H1 (cell line): ENCODE results near the gene ASCC2. TPM values are rescaled to one million over a fixed set of nuclear protein-coding genes. Genes with fewer than 3 reads are reported as not detected.

ENCODE experiments used
- CTCF ChIA-PET: fragments of 300-600 bp; sonication (Branson Sonifier 250); formaldehyde crosslinking; loops from one replicate; lab custom pipeline; 2021; ENCODE audit not compliant: partially characterized antibody; lab: Charles Lee
- POLR2A ChIA-PET: fragments of 300-600 bp; sonication (Branson Sonifier 250); formaldehyde crosslinking; loops from one replicate; lab custom pipeline; 2021; ENCODE audit warnings: inconsistent platforms; ENCODE audit not compliant: partially characterized antibody; lab: Charles Lee
- DNase-seq, 2 experiments: peaks; one replicate each; pipeline versions ENCODE4 v3.0.0 to v3.0.0-alpha.2; 2010 to 2022; ENCODE audit warnings: low spot score in 2 of 2, low read depth in 1 of 2, mixed read lengths in 1 of 2
- FAIRE-seq: peaks from 2 replicates; lab custom pipeline; 2011; peaks lifted over from hg19 to GRCh38; lab: Jason Lieb, UNC
- H2AFZ ChIP-seq: 2 replicates; pipeline ENCODE4 v1.8.1; 2012; ENCODE audit warnings: low read length, inconsistent platforms
- H2AK5ac ChIP-seq: 2 replicates; pipeline ENCODE4 v1.6.1; 2013; ENCODE audit warnings: low read depth, low read length
- H2BK120ac ChIP-seq: replicated peaks from 2 replicates; pipeline ENCODE3; 2013; ENCODE audit warnings: low read depth, low read length, inconsistent platforms
- H2BK12ac ChIP-seq: 2 replicates; pipeline ENCODE4 v1.6.1; 2013; ENCODE audit warnings: low read depth, low read length
- H2BK15ac ChIP-seq: 2 replicates; pipeline ENCODE4 v1.6.1; 2013; ENCODE audit warnings: low read length
- H2BK20ac ChIP-seq: 2 replicates; pipeline ENCODE4 v1.6.1; 2013; ENCODE audit warnings: low read length
- H2BK5ac ChIP-seq: 2 replicates; pipeline ENCODE4 v1.6.1; 2013; ENCODE audit warnings: low read depth, low read length
- H3K14ac ChIP-seq: 2 replicates; pipeline ENCODE4 v1.6.1; 2013; ENCODE audit warnings: inconsistent platforms; ENCODE audit not compliant: insufficient read length
- H3K18ac ChIP-seq: 2 replicates; pipeline ENCODE4 v1.6.1; 2013; ENCODE audit warnings: low read length; ENCODE audit errors: extremely low read depth
- H3K23ac ChIP-seq: 2 replicates; pipeline ENCODE4 v1.6.1; 2013; ENCODE audit warnings: inconsistent platforms; ENCODE audit not compliant: insufficient read length
- H3K23me2 ChIP-seq: 2 replicates; pipeline ENCODE4 v1.6.1; 2013; ENCODE audit warnings: low read depth, low read length
- H3K27ac ChIP-seq: 2 replicates; pipeline ENCODE4 v1.6.1; 2011; ENCODE audit warnings: low read depth, low read length, inconsistent platforms
- H3K27me3 ChIP-seq, 4 experiments: replicated peaks in 1 of 4; 1 replicate in 1 of 4; 2 replicates in 3 of 4; pipeline versions ENCODE4 v1.6.1 to v1.8.1; 2011 to 2013; ENCODE audit warnings: low read length in 3 of 4, mild to moderate bottlenecking in 3 of 4, inconsistent platforms in 2 of 4, mixed read lengths in 2 of 4, moderate library complexity in 1 of 4; ENCODE audit not compliant: control insufficient read depth in 3 of 4, insufficient read depth in 3 of 4; ENCODE audit errors: extremely low read depth in 1 of 4
- H3K36me3 ChIP-seq, 4 experiments: 2 replicates each; pipeline versions ENCODE4 v1.6.1 to v1.8.1; 2011 to 2013; ENCODE audit warnings: mild to moderate bottlenecking in 4 of 4, low read length in 3 of 4, moderate library complexity in 2 of 4, control low read depth in 1 of 4, inconsistent platforms in 1 of 4; ENCODE audit not compliant: insufficient read depth in 4 of 4, control insufficient read depth in 2 of 4
- H3K4ac ChIP-seq: replicated peaks from 2 replicates; pipeline ENCODE3; 2013; ENCODE audit warnings: low read length, low read depth, mixed read lengths, inconsistent platforms; ENCODE audit not compliant: insufficient read length
- H3K4me1 ChIP-seq, 4 experiments: replicated peaks in 1 of 4; 1 replicate in 1 of 4; 2 replicates in 3 of 4; pipeline versions ENCODE4 v1.6.1 to v1.8.1; 2011 to 2013; ENCODE audit warnings: low read length in 3 of 4, inconsistent platforms in 2 of 4, mixed read lengths in 1 of 4; ENCODE audit not compliant: insufficient read depth in 4 of 4, control insufficient read depth in 3 of 4
- H3K4me2 ChIP-seq, 2 experiments: 2 replicates each; pipeline versions ENCODE4 v1.6.1 to v1.8.1; 2011 to 2013; ENCODE audit warnings: low read depth in 2 of 2, low read length in 2 of 2, control low read depth in 1 of 2, inconsistent platforms in 1 of 2, mild to moderate bottlenecking in 1 of 2; ENCODE audit not compliant: insufficient read depth in 1 of 2
- H3K4me3 ChIP-seq, 4 experiments: fragments of 200-600, 300-600 bp in 1 of 4; sonication (generic), shearing (Covaris generic), sonication (Bioruptor Twin) in 1 of 4; 2 replicates each; pipeline versions ENCODE4 v1.5.1 to v1.8.1; 2011 to 2016; ENCODE audit warnings: low read length in 4 of 4, low read depth in 3 of 4, control low read depth in 2 of 4, inconsistent platforms in 2 of 4, mild to moderate bottlenecking in 2 of 4, mixed read lengths in 1 of 4, moderate library complexity in 1 of 4; ENCODE audit not compliant: insufficient read depth in 2 of 4; ENCODE audit errors: extremely low read depth in 1 of 4
- H3K56ac ChIP-seq: replicated peaks from 2 replicates; pipeline ENCODE3; 2013; ENCODE audit warnings: low read depth, mild to moderate bottlenecking, mixed read lengths, low read length, inconsistent platforms; ENCODE audit not compliant: insufficient read length
- H3K79me1 ChIP-seq: 2 replicates; pipeline ENCODE4 v1.6.1; 2013; ENCODE audit warnings: low read depth, low read length, control low read depth
- H3K79me2 ChIP-seq, 2 experiments: 2 replicates each; pipeline versions ENCODE4 v1.6.1 to v1.8.1; 2012 to 2013; ENCODE audit warnings: low read length in 2 of 2, mild to moderate bottlenecking in 2 of 2, inconsistent platforms in 1 of 2; ENCODE audit not compliant: insufficient read depth in 2 of 2, control insufficient read depth in 1 of 2
- H3K9ac ChIP-seq, 4 experiments: replicated peaks in 1 of 4; 1 replicate in 1 of 4; 2 replicates in 3 of 4; pipeline versions ENCODE4 v1.6.1 to v1.8.1; 2011 to 2013; ENCODE audit warnings: low read depth in 3 of 4, low read length in 3 of 4, control low read depth in 2 of 4, mild to moderate bottlenecking in 2 of 4, moderate library complexity in 2 of 4, inconsistent platforms in 1 of 4; ENCODE audit errors: extremely low read depth in 1 of 4
- H3K9me3 ChIP-seq, 2 experiments: 2 replicates each; pipeline versions ENCODE4 v1.6.1 to v1.8.1; 2012 to 2013; ENCODE audit warnings: mild to moderate bottlenecking in 2 of 2, moderate library complexity in 2 of 2, control low read depth in 1 of 2, inconsistent platforms in 1 of 2, low read depth in 1 of 2, low read length in 1 of 2, mixed read lengths in 1 of 2; ENCODE audit not compliant: insufficient read depth in 2 of 2
- H4K20me1 ChIP-seq, 2 experiments: replicated peaks in 1 of 2; 2 replicates each; pipeline versions ENCODE3 to v1.8.1; 2011 to 2013; ENCODE audit warnings: inconsistent platforms in 2 of 2, low read length in 2 of 2, mild to moderate bottlenecking in 1 of 2; ENCODE audit not compliant: insufficient read depth in 2 of 2, control insufficient read depth in 1 of 2
- H4K5ac ChIP-seq: 2 replicates; pipeline ENCODE4 v1.6.1; 2013; ENCODE audit warnings: low read length, low read depth, mixed read lengths, inconsistent platforms; ENCODE audit not compliant: insufficient read length
- H4K8ac ChIP-seq: 2 replicates; pipeline ENCODE4 v1.8.0; 2013; ENCODE audit warnings: mild to moderate bottlenecking, moderate library complexity, low read length, inconsistent platforms; ENCODE audit not compliant: insufficient read depth; ENCODE audit errors: extremely low read depth
- H4K91ac ChIP-seq: replicated peaks from 2 replicates; pipeline ENCODE3; 2013; ENCODE audit warnings: low read length, mixed read lengths, inconsistent platforms; ENCODE audit not compliant: insufficient read length
- BCL11A ChIP-seq, 2 experiments: IDR thresholded peaks; one replicate each; pipeline ENCODE4 v1.6.1; 2011; ENCODE audit warnings: low read depth in 2 of 2, low read length in 2 of 2, mild to moderate bottlenecking in 2 of 2
- CHD2 ChIP-seq: IDR thresholded peaks from 2 replicates; pipeline ENCODE4 v1.6.1; 2012; ENCODE audit warnings: low read length, improper control_type of control experiment
- CREB1 ChIP-seq: IDR thresholded peaks from 2 replicates; pipeline ENCODE4 v1.6.1; 2012; ENCODE audit warnings: inconsistent platforms
- MAFK ChIP-seq: IDR thresholded peaks from 2 replicates; pipeline ENCODE4 v1.6.1; 2012; ENCODE audit warnings: low read depth, mild to moderate bottlenecking, improper control_type of control experiment, low read length
- MAX ChIP-seq: IDR thresholded peaks from 2 replicates; pipeline ENCODE4 v1.6.1; 2012; ENCODE audit warnings: inconsistent platforms
- POLR2AphosphoS5 ChIP-seq: IDR thresholded peaks from 2 replicates; pipeline ENCODE4 v1.6.1; 2011; ENCODE audit warnings: low read depth, low read length
- RBBP5 ChIP-seq: IDR thresholded peaks from 2 replicates; pipeline ENCODE4 v1.7.1; 2012; ENCODE audit warnings: low read depth, mild to moderate bottlenecking, inconsistent platforms, low read length, moderate library complexity, borderline replicate concordance
- RXRA ChIP-seq: IDR thresholded peaks from 2 replicates; pipeline ENCODE4 v1.6.1; 2011; ENCODE audit warnings: low read depth, mild to moderate bottlenecking, low read length, moderate library complexity; ENCODE audit not compliant: insufficient read depth
- SAP30 ChIP-seq: fragments of 300-600 bp; sonication (generic); IDR thresholded peaks from 2 replicates; pipeline ENCODE4 v1.7.1; 2012; ENCODE audit warnings: low read length, moderate library complexity, mild to moderate bottlenecking, inconsistent platforms; ENCODE audit not compliant: insufficient read depth, insufficient replicate concordance
- SP1 ChIP-seq: IDR thresholded peaks from 2 replicates; pipeline ENCODE4 v1.6.1; 2011; ENCODE audit warnings: low read depth, low read length
- TAF7 ChIP-seq: optimal IDR thresholded peaks from 2 replicates; pipeline ENCODE3; 2011; ENCODE audit warnings: low read depth, mild to moderate bottlenecking, inconsistent platforms, low read length, moderate library complexity, borderline replicate concordance
- YY1 ChIP-seq: IDR thresholded peaks from 2 replicates; pipeline ENCODE4 v1.6.1; 2011; ENCODE audit warnings: low read depth, mild to moderate bottlenecking, low read length
- ZNF274 ChIP-seq: IDR thresholded peaks from 2 replicates; pipeline ENCODE4 v1.7.0; 2012; ENCODE audit warnings: low read length, borderline replicate concordance; ENCODE audit errors: extremely low read depth
- WGBS, 2 experiments: shearing (Covaris generic) in 1 of 2; methylation state at CpG; one replicate each; pipeline versions ENCODE4 v1.1.6 to v1.1.7; 2013 to 2015; ENCODE audit warnings: low lambda C conversion rate in 2 of 2, mixed read lengths in 2 of 2, inconsistent platforms in 1 of 2, low coverage in 1 of 2, missing lambda C conversion rate in 1 of 2; ENCODE audit not compliant: insufficient replicate concordance in 2 of 2, insufficient coverage in 1 of 2, insufficient read length in 1 of 2; ENCODE audit errors: extremely low coverage in 1 of 2, missing lambda C conversion rate in 1 of 2; 5-methylcytosine and 5-hydroxymethylcytosine counted together
- polyA plus RNA-seq, 7 experiments: library from polyadenylated mRNA; depleted of rRNA in 3 of 7; stranded (reverse) in 5 of 7; unstranded in 2 of 7; fragments of >200 nt in 5 of 7; fragments of 200-250 nt in 2 of 7; gene quantifications; 1 replicate in 5 of 7; 2 replicates in 1 of 7; 4 replicates in 1 of 7; pipeline versions ENCODE4 v1.2.1 to v1.2.3, GENCODE V29; 2011 to 2013; ENCODE audit warnings: missing spikeins in 2 of 7, mixed read lengths in 2 of 7
- total RNA-seq: library from RNA; stranded (reverse); fragmentation: NEBNext Ultra II Directional; extraction: Animal tissue kit (Norgen Biotek cat#: 25700); gene quantifications from 2 replicates; pipeline ENCODE4 v1.2.1, GENCODE V29; 2021
- TF ChIP-seq, protein P1 (sequence below): IDR thresholded peaks from 2 replicates; pipeline ENCODE4 v1.6.1; 2011; ENCODE audit warnings: low read depth, mild to moderate bottlenecking, low read length; ENCODE audit not compliant: insufficient read depth

The ASCC2 gene
- total and polyA plus RNA-seq, 2 of the 8 experiments (the other 6 are each of a cell fraction or from before 2014, with no cell fraction given): 35.0 to 35.8 TPM

GRCh38 chr22:29887358-29887757 lies 49.3 kb upstream of the ASCC2 start:
- H2AFZ ChIP-seq: no peak overlapping the region
- H4K91ac ChIP-seq: no peak overlapping the region
- 82% methylated on average over 2 of the region's 2 CpGs; no CpG with 5 or more reads in 1 of the 2 experiments for WGBS, 2 experiments
- H3K79me2 ChIP-seq: peaks cover 0 to 81% of the 10 kb centered on the region in 2 experiments; a peak in 3 of 4 replicates
- no peak overlapping the region for H3K4ac ChIP-seq
- no peak overlapping the region for H2BK5ac ChIP-seq
- H3K56ac ChIP-seq: no peak overlapping the region
- no peak overlapping the region for H2BK20ac ChIP-seq
- H2BK12ac ChIP-seq: no peak overlapping the region
- H3K79me1 ChIP-seq: no peaks in the 10 kb centered on the region
- H3K36me3 ChIP-seq: no peaks in the 10 kb centered on the region
- no peaks in the 10 kb centered on the region for H3K9me3 ChIP-seq
- no peak overlapping the region for H3K23ac ChIP-seq
- no peak overlapping the region for H2BK120ac ChIP-seq
- peaks cover 0 to 5% (median 3%) of the 10 kb centered on the region in 4 experiments; a peak in 4 of 7 replicates for H3K4me1 ChIP-seq
- H2AK5ac ChIP-seq: no peak overlapping the region
- no peak overlapping the region for H3K4me3 ChIP-seq
- H3K14ac ChIP-seq: no peak overlapping the region
- no peak overlapping the region for H3K4me2 ChIP-seq
- no peak overlapping the region for H2BK15ac ChIP-seq
- no peak overlapping the region for H4K8ac ChIP-seq
- CTCF ChIA-PET: interaction anchor here (1.3 kb wide), 1 partner anchor 117 kb away, joined by 4 read pairs; no protein-coding TSS in a partner anchor
- FAIRE-seq (no peak), DNase-seq (no peak)
- no peak overlapping the region for H3K27ac ChIP-seq
- H3K18ac ChIP-seq: no peak overlapping the region
- H4K20me1 ChIP-seq: peaks cover 0 to 5% of the 10 kb centered on the region in 2 experiments
- no peak overlapping the region for H3K9ac ChIP-seq
- no peaks in the 10 kb centered on the region for H3K27me3 ChIP-seq
- POLR2A ChIA-PET: no interaction called here
- no peak overlapping the region for H4K5ac ChIP-seq
- 0 out of 2 replicates have a peak, but pooled peaks cover 2% of the 10 kb centered on the region for H3K23me2 ChIP-seq
- TF ChIP-seq YY1 (no peak), SP1 (no peak), MAFK (no peak), CREB1 (no peak), BCL11A (IDR thresholded peaks at IDR 0.05; ENCODE audit: low read depth in 2 of 2, low read length in 2 of 2) (no peak), ZNF274 (no peak), CHD2 (no peak), RXRA (no peak), RBBP5 (no peak), POLR2AphosphoS5 (no peak), SAP30 (no peak), MAX (no peak), TAF7 (no peak)
- TF ChIP-seq, protein P1, sequence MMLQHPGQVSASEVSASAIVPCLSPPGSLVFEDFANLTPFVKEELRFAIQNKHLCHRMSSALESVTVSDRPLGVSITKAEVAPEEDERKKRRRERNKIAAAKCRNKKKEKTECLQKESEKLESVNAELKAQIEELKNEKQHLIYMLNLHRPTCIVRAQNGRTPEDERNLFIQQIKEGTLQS: no peak
